GM12864 (cell line): ENCODE results near the gene JAML.

ENCODE experiments used
- DNase-seq: peaks from one replicate; pipeline ENCODE4 v3.0.0-alpha.2; 2011; ENCODE audit warnings: low read depth
- H3K4me3 ChIP-seq: 2 replicates; pipeline ENCODE4 v1.5.1; 2011; ENCODE audit warnings: mild to moderate bottlenecking, low read depth, low read length, control low read depth
- TF ChIP-seq, protein P1 (sequence below): IDR thresholded peaks from 2 replicates; pipeline ENCODE4 v1.5.1; 2011; ENCODE audit warnings: low read depth, mild to moderate bottlenecking, moderate library complexity, low read length, control low read depth, inconsistent platforms; ENCODE audit errors: missing control alignments

Gene JAML, protein sequence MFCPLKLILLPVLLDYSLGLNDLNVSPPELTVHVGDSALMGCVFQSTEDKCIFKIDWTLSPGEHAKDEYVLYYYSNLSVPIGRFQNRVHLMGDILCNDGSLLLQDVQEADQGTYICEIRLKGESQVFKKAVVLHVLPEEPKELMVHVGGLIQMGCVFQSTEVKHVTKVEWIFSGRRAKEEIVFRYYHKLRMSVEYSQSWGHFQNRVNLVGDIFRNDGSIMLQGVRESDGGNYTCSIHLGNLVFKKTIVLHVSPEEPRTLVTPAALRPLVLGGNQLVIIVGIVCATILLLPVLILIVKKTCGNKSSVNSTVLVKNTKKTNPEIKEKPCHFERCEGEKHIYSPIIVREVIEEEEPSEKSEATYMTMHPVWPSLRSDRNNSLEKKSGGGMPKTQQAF

DNA sequence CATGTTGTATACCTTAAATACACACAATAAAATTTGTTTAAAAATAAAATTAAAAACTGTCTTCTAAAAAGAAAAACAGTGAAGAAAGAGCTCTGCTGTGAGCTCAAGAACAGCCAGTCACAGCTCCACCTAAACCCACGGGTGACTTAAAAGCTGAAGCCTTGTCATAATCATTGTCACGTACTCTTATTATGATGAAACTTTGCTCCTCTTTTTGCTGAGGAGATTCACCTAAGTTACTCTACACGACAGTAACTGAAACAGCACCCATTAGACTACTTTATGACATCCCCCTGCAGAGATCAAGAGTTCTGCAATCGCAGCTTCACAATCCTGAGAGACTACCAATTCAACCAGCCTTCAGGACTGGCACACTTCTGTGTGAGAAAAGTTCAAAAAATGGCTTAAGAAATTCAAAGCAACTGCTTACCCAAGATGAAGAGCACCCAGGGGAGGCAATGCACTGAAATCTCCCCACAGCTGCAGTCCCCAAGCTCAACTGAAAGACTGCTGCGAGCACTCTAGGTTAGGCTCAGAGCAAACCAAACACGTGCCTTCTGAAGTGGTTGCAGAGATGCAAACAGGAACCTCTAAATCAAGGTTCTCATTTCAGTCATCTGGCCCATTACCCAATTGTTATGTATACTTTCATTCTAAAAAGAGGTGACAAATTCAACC is at the start of gene JAML:
TSS of gene JAML (minus strand) at position 501 of the 678 bp plus-strand sequence. CDS start 10,145 bp downstream, outside the sequence.
- DNase-seq = no peak
- no peak within 1 kb of the TSS for H3K4me3 ChIP-seq

DNA sequence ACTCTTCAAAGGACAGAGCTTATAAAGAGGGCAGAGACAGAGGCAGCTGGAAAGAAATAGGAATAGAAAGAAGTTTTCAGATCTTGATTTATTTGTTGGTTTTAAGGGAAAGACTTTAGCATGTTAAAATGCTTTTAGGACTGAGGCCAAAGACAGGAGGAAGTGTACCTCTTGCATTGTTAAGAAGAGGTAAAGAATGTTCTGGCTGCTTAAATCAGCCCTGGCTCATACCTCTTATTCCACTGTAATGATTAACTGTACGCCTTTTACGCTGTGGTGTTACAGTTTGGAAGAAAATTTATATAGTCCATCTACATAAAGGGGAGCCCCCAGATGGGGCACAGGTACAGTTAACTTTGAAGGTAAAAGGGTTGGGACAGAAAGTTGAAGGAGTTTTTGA is 49.4 kb upstream of the JAML start:
- TF ChIP-seq, protein P1, sequence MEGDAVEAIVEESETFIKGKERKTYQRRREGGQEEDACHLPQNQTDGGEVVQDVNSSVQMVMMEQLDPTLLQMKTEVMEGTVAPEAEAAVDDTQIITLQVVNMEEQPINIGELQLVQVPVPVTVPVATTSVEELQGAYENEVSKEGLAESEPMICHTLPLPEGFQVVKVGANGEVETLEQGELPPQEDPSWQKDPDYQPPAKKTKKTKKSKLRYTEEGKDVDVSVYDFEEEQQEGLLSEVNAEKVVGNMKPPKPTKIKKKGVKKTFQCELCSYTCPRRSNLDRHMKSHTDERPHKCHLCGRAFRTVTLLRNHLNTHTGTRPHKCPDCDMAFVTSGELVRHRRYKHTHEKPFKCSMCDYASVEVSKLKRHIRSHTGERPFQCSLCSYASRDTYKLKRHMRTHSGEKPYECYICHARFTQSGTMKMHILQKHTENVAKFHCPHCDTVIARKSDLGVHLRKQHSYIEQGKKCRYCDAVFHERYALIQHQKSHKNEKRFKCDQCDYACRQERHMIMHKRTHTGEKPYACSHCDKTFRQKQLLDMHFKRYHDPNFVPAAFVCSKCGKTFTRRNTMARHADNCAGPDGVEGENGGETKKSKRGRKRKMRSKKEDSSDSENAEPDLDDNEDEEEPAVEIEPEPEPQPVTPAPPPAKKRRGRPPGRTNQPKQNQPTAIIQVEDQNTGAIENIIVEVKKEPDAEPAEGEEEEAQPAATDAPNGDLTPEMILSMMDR = no peak
- no peak for DNase-seq
- H3K4me3 ChIP-seq = no peak overlapping the region

More for the DNA sequence above, at the start of gene JAML:
- TF ChIP-seq, protein P1 = no peak

DNA sequence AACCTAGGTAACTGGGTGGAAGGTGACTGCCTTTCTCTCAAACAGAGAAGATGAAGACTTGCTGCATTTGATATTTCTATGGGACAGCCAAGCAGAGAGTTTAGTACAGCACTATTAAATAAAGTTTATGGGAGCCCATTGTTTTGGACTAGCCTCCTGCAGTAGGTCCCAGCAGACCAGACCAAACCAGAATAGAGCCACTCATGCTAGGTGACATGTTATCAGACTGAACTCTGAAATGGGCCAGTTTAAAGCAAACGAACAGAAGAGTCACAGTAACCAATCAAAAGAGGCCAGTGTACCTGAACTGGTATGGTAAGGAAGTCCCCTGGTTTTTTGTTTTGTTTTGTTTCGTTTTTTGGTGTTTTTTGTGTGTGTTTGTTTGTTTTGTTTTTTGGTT is 47.2 kb upstream of the JAML start:
- TF ChIP-seq, protein P1 = no peak
- no peak for DNase-seq
- H3K4me3 ChIP-seq = no peak overlapping the region

DNA sequence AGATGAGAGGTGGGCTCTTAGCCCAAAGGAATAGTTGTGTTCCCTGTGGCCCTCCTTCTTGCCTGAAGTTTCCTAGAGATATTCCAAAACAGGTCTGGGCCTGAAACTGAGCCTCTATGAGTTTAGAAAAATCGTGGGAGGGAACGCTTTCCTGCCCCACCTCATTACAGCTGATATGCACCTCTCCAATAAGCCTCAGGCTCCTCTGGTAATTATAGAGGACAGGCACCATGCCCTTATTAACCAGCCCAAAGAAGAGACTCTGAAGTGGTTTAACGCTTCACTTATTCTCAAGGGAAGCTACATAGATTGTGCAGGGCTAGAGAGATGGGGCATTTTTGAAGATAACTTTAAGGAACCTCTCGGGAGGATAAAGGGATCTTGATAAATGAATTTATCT is 42.7 kb upstream of the JAML start:
- H3K4me3 ChIP-seq = no peak overlapping the region
- TF ChIP-seq, protein P1 = no peak
- DNase-seq = no peak

DNA sequence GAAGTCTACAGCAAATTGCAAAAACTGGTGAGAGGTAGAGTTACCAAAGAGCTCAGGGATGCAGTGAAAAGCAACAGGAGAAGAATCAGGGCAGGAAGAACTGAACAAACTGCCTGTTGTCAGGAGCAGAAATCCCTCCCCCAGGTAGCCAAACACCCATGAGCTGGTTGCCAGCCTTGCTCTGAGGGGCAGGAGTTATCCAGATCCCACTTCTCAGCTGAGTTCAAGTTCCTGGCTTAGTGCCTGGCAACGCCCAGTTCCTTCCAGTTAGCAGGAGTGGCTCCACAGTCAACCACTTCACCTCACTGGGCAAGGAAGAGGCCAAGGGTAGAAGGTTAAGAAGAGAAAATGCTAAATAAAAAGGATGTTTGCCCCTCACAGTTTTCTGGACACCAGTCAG is 41.1 kb upstream of the JAML start:
- TF ChIP-seq, protein P1 = no peak
- DNase-seq = no peak
- H3K4me3 ChIP-seq = no peak overlapping the region

DNA sequence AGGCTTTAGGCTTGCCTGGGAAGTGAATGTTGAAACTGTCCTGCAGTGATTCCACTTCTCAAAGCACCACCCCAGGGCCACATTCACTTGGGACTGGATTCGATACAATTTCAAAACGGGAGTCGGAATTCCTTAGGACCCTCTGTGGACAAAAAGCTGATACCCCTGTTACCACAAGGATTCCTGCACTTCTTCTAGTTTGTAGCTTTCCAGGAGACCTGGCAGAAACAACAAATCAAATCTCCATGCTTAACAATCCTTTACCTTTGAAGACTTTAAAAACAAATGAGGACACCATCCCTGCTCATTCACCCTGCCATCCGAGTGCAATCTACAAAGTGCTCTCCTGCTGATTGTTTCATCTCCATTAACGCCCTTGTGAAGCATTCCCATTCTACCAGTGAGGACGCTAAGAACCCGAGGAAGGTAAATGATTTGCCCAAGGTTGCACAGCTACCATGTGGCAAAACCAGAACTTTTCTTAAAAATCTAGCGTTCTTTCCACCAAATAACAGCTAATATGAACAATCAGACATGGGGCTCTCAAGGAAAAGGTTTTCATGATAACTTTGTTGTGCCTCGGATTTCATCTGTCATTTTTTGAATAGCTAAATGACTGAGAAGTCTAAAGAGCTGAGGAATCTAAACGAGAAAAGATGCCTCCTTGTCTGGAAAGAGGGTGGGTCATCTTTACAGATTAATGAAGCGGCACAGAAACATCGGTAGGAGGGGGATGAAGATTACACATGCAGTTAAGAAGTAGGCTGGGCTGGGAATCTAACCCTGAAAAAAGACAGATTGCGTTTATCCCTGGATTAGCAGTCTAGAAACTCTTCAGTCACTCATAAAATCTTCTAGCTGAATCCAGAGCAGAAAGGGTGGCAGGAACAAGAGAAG is 40.0 kb upstream of the JAML start:
- no peak for DNase-seq
- no peak overlapping the region for H3K4me3 ChIP-seq
- TF ChIP-seq, protein P1 = no peak
